HEK293T (cell line): Measurements from ENCODE around the gene KNSTRN.

Experiments
- CTCF ChIA-PET: fragments of 350-600 bp; formaldehyde crosslinking; extraction: SDS; loops from one replicate; lab custom pipeline; 2021; ENCODE audit warnings: antibody characterized with exemption, inconsistent platforms; lab: Yijun Ruan, JAX
- POLR2A ChIA-PET: fragments of 350-600 bp; formaldehyde crosslinking; extraction: SDS; loops from one replicate; lab custom pipeline; 2020; ENCODE audit warnings: antibody characterized with exemption, inconsistent platforms; lab: Yijun Ruan, JAX
- DNase-seq: peaks from one replicate; pipeline ENCODE4 v3.0.0; 2012; ENCODE audit warnings: mixed read lengths; ENCODE audit errors: extremely low spot score
- ARNT ChIP-seq: fragments of 450-650 bp; IDR thresholded peaks from 2 replicates; pipeline ENCODE4 v1.6.1; 2017; ENCODE audit warnings: mild to moderate bottlenecking
- BHLHE40 ChIP-seq: fragments of 450-650 bp; IDR thresholded peaks from 2 replicates; pipeline ENCODE4 v1.6.1; 2016; ENCODE audit warnings: mild to moderate bottlenecking, moderate library complexity, borderline replicate concordance
- CTBP1 ChIP-seq: fragments of 450-650 bp; IDR thresholded peaks from 2 replicates; pipeline ENCODE4 v1.6.1; 2016; ENCODE audit warnings: borderline replicate concordance
- ELF4 ChIP-seq: fragments of 450-650 bp; IDR thresholded peaks from 2 replicates; pipeline ENCODE4 v1.6.1; 2017; ENCODE audit warnings: antibody characterized with exemption
- FOXA1 ChIP-seq: fragments of 450-650 bp; IDR thresholded peaks from 2 replicates; pipeline ENCODE4 v1.6.1; 2016; ENCODE audit warnings: mild to moderate bottlenecking
- FOXK2 ChIP-seq: fragments of 450-650 bp; IDR thresholded peaks from 2 replicates; pipeline ENCODE4 v1.6.1; 2016; ENCODE audit warnings: mild to moderate bottlenecking
- FOXM1 ChIP-seq: fragments of 450-650 bp; IDR thresholded peaks from 2 replicates; pipeline ENCODE4 v1.6.1; 2017; ENCODE audit warnings: mild to moderate bottlenecking, borderline replicate concordance
- HDGF ChIP-seq: fragments of 450-650 bp; IDR thresholded peaks from 2 replicates; pipeline ENCODE4 v1.6.1; 2017; ENCODE audit warnings: antibody characterized with exemption, borderline replicate concordance
- L3MBTL2 ChIP-seq: fragments of 450-650 bp; conservative IDR thresholded peaks from 2 replicates; pipeline ENCODE4 v1.6.1; 2016; ENCODE audit warnings: mild to moderate bottlenecking
- LEF1 ChIP-seq: fragments of 450-650 bp; IDR thresholded peaks from 2 replicates; pipeline ENCODE4 v1.6.1; 2017; ENCODE audit warnings: mild to moderate bottlenecking, borderline replicate concordance
- NFRKB ChIP-seq: fragments of 450-650 bp; IDR thresholded peaks from 2 replicates; pipeline ENCODE4 v1.6.1; 2016; ENCODE audit warnings: mild to moderate bottlenecking, moderate library complexity
- PKNOX1 ChIP-seq: fragments of 450-650 bp; IDR thresholded peaks from 2 replicates; pipeline ENCODE4 v1.6.1; 2016
- SP1 ChIP-seq: fragments of 450-650 bp; IDR thresholded peaks from 2 replicates; pipeline ENCODE4 v1.6.1; 2017
- SUZ12 ChIP-seq: fragments of 450-650 bp; IDR thresholded peaks from 2 replicates; pipeline ENCODE4 v1.6.1; 2016; ENCODE audit warnings: mild to moderate bottlenecking
- TARDBP ChIP-seq: fragments of 450-650 bp; IDR thresholded peaks from 2 replicates; pipeline ENCODE4 v1.6.1; 2016
- ZNF384 ChIP-seq: fragments of 450-650 bp; IDR thresholded peaks from 2 replicates; pipeline ENCODE4 v1.6.1; 2016

The KNSTRN gene

DNA sequence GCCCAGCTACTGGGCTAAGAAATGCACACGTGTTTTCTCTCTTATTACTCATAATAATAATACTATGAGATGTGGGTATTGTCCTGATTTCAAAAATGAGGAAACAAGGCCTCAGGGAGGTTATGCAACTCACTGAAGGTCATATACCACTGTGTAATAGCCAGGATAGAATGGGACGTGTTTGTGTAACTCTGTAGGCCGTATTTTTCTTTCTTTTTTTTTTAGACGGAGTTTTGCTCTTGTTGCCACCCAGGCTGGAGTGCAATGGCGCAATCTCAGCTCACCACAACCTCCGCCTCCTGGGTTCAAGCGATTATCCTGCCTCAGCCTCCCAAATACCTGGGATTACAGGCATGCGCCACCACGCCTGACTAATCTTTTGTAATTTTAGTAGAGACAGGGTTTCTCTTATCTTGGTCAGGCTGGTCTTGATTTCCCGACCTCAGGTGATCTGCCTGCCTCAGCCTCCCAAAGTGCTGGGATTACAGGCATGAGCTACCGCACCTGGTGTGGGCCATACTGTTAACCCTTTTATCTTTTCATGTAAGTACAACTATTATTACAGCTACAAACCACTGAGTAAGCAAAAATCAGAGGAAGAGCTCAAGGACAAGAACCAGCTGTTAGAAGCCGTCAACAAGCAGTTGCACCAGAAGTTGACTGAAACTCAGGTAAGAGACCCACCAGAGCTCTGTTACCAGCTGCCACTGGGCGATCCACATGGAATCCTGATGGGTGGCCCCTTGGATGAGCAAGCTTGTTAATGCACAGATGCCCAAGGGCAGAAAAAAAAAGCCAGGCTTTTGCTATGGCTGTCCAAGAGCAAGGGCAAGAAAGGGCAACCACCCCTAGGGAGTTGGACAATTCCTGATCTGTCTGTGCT is 6.7 kb downstream of the KNSTRN start:
- no peak for DNase-seq
- ChIA-PET CTCF (no interaction called here), POLR2A (no interaction called here)
- TF ChIP-seq LEF1 = no peak
- no peak for TF ChIP-seq FOXK2
- no peak for TF ChIP-seq HDGF
- no peak for TF ChIP-seq CTBP1
- TF ChIP-seq ELF4 = no peak
- TF ChIP-seq FOXM1 = no peak
- no peak for TF ChIP-seq PKNOX1
- no peak for TF ChIP-seq BHLHE40
- no peak for TF ChIP-seq ARNT
- no peak for TF ChIP-seq ZNF384
- no peak for TF ChIP-seq FOXA1
- no peak for TF ChIP-seq TARDBP

- ChIA-PET CTCF (no interaction called here), POLR2A (no interaction called here)
- TF ChIP-seq FOXA1 (no peak), SUZ12 (no peak), PKNOX1 (no peak), NFRKB (no peak), BHLHE40 (no peak), ARNT (no peak), CTBP1 (no peak), TARDBP (no peak), L3MBTL2 (no peak), FOXK2 (no peak)
- DNase-seq = no peak
Observed at GRCh38 chr15:40389824-40390595, 7.5 kb downstream of the KNSTRN start.

- no peak for TF ChIP-seq NFRKB
- no peak for TF ChIP-seq L3MBTL2
- TF ChIP-seq ZNF384 = no peak
- TF ChIP-seq FOXK2 = no peak
- TF ChIP-seq SUZ12 = no peak
- TF ChIP-seq TARDBP = no peak
- TF ChIP-seq PKNOX1 = no peak
- TF ChIP-seq FOXA1 = no peak
- no peak for TF ChIP-seq SP1
- POLR2A ChIA-PET = no interaction called here
- DNase-seq = no peak
- CTCF ChIA-PET = no interaction called here
Observed at GRCh38 chr15:40392986-40393948, 10.7 kb downstream of the KNSTRN start.

DNA sequence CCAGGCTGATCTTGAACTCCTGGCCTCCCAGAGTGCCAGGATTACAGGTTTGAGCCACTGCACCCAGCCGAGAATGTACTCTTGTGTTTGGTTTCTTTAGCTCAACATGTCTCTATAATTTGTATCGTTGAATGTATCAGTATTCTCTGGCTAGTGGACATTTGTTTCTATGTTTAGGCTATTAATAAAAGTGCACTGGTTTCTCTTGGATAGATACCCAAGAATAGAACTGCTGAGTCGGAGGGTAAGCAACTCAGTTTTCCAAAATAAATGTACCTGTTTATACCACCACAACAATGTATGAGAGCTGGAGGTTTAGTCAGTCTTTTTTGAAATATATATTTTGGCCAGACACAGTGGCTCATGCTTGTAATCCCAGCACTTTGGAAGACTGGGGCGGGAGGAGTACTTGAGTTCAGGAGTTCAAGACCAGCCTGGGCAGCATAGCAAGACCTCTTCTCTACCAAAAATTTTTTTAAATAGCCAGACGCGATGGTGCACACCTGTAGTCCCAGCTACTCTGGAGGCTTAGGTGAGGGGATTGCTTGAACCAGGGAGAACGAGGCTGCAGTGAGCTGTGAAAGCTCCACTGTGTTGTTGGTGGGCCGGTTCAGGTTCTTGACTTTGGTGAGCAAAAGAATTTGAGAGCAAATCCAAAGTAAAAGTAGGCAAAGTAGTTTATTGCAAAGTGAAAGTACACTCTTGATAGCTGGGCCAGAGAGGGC is 15.3 kb downstream of the KNSTRN start:
- TF ChIP-seq SP1 (no peak), ARNT (no peak), LEF1 (no peak), FOXA1 (no peak), ELF4 (no peak), HDGF (no peak), FOXM1 (no peak), CTBP1 (no peak), SUZ12 (no peak), PKNOX1 (no peak), NFRKB (no peak), BHLHE40 (no peak), ZNF384 (no peak), FOXK2 (no peak), L3MBTL2 (no peak), TARDBP (no peak)
- DNase-seq = no peak
- ChIA-PET CTCF (interaction anchor here (0.9 kb wide), 1 partner anchor 8 kb away, joined by 3 read pairs; no protein-coding TSS in a partner anchor), POLR2A (interaction anchor here (1.0 to 1.5 kb wide), 4 partner anchors 8 to 171 kb away, joined by 3 to 6 read pairs (median 4); partner anchors contain the start of genes IVD and RPUSD2)
